Measurements from ENCODE around the gene TFDP1. TPM values are rescaled to one million over a fixed set of nuclear protein-coding genes. Genes with fewer than 3 reads are reported as not detected.

The TFDP1 gene
- total RNA-seq, 1 donor from 2014 or later, result 15.8 TPM

- peak in 1 of 2 donors; percentile 48 for DNase-seq (ENCODE audit: low spot score in 2 of 2)
- H3K36me3 ChIP-seq, result peaks cover 12 to 41% of the 10 kb centered on the region in 2 donors
Observed at GRCh38 chr13:113544071-113544891, 40.3 kb upstream of the TFDP1 start.

GRCh38 chr13:113544896-113545295 lies 39.7 kb upstream of the TFDP1 start:
- Histone ChIP-seq H3K4me3 (no peak overlapping the region), H3K4me1 (peaks cover 5 to 21% of the 10 kb centered on the region in 2 donors), H3K36me3 (peaks cover 9 to 40% of the 10 kb centered on the region in 2 donors), H3K27ac (peak overlapping the region in 1 of 2 donors; percentile 56), H3K9me3 (no peaks in the 10 kb centered on the region), H3K27me3 (no peaks in the 10 kb centered on the region)
- intact Hi-C loops (cut with DNase I), result no loop called here
- TF ChIP-seq, protein P1, sequence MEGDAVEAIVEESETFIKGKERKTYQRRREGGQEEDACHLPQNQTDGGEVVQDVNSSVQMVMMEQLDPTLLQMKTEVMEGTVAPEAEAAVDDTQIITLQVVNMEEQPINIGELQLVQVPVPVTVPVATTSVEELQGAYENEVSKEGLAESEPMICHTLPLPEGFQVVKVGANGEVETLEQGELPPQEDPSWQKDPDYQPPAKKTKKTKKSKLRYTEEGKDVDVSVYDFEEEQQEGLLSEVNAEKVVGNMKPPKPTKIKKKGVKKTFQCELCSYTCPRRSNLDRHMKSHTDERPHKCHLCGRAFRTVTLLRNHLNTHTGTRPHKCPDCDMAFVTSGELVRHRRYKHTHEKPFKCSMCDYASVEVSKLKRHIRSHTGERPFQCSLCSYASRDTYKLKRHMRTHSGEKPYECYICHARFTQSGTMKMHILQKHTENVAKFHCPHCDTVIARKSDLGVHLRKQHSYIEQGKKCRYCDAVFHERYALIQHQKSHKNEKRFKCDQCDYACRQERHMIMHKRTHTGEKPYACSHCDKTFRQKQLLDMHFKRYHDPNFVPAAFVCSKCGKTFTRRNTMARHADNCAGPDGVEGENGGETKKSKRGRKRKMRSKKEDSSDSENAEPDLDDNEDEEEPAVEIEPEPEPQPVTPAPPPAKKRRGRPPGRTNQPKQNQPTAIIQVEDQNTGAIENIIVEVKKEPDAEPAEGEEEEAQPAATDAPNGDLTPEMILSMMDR (IDR thresholded peaks at IDR 0.05), result no peak
- peak in 1 of 2 donors; percentile 53 for DNase-seq (ENCODE audit: low spot score in 2 of 2)

More at GRCh38 chr13:113544071-113544891, 40.3 kb upstream of the TFDP1 start:
- no peak overlapping the region for H3K4me3 ChIP-seq
- peaks cover 5 to 21% of the 10 kb centered on the region in 2 donors for H3K4me1 ChIP-seq
- no peak overlapping the region for H3K27ac ChIP-seq
- TF ChIP-seq, protein P1 (IDR thresholded peaks at IDR 0.05), result no peak
- intact Hi-C loops (cut with DNase I), result no loop called here
- H3K27me3 ChIP-seq, result no peaks in the 10 kb centered on the region
- H3K9me3 ChIP-seq, result no peaks in the 10 kb centered on the region

DNA sequence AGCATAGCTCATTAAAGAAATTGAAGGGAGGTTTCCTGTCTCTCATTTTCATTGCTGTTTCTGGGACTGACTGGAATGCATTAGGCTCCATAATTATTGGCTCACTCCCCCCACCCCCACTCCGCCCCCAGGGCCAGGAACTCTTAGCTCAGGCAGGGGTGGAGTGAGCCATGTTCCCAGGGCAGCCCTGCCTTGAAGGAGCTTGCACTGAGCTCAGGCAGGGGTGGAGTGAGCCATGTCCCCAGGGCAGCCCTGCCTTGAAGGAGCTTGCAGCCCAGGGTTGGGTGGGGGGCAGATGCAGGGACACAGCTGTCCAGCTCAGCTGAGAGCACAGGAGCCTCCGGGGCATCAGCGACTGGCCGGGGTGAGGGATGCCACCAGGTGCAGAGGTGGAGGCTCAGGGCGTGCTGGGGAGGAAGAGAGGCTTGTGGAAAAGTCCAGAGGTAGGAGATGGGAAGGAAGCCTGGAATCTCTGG lies 39.1 kb upstream of the TFDP1 start:
- Histone ChIP-seq H3K27me3 (no peaks in the 10 kb centered on the region), H3K4me3 (no peak overlapping the region), H3K9me3 (no peaks in the 10 kb centered on the region), H3K36me3 (peaks cover 12 to 39% of the 10 kb centered on the region in 2 donors), H3K4me1 (peaks cover 5 to 21% of the 10 kb centered on the region in 2 donors), H3K27ac (peak overlapping the region; percentile 56 to 72)
- DNase-seq (ENCODE audit: low spot score in 2 of 2), result peak in 1 of 2 donors; percentile 62
- intact Hi-C loops (cut with DNase I), result no loop called here
- TF ChIP-seq, protein P1 (IDR thresholded peaks at IDR 0.05), result no peak

DNA sequence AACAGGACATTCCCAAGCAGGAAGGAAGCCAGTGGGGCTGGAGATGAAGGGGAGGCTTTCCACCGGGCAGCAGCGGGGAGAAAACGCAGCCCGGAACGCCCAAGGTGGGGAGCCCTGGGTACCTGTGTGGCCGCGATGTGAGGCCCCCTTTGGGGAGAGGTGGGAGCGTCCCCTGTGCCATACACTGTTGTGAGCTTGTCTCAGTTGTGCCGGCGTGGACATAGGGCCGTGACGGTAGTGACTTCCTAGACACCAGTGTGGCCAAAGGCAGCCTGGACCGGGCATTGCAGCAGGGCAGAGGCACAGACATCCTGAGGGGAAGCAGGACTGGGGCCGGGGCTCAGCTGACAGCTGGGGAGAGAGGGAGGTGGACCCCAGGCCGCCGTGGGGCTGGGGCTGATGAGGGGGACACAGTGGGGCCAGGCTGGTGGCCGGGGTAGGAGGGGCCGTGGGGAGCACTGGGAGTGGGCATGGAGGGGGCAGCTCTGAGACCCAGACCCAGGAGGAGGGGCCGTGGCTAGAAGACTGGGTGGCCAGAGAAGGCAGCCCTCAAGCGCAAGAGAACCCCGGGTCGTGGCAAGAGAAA lies 38.5 kb upstream of the TFDP1 start:
- Histone ChIP-seq H3K36me3 (peaks cover 16 to 40% of the 10 kb centered on the region in 2 donors), H3K27me3 (no peaks in the 10 kb centered on the region), H3K4me3 (no peak overlapping the region), H3K27ac (peak overlapping the region; percentile 56 to 72), H3K4me1 (peaks cover 5 to 21% of the 10 kb centered on the region in 2 donors), H3K9me3 (no peaks in the 10 kb centered on the region)
- TF ChIP-seq, protein P1 (IDR thresholded peaks at IDR 0.05), result no peak
- DNase-seq (ENCODE audit: low spot score in 2 of 2), result peak in 1 of 2 donors; percentile 58
- intact Hi-C loops (cut with DNase I), result loop anchor here (2.0 kb wide), 1 partner anchor 55 kb away; the partner anchor contains the start of gene DCUN1D2

DNA sequence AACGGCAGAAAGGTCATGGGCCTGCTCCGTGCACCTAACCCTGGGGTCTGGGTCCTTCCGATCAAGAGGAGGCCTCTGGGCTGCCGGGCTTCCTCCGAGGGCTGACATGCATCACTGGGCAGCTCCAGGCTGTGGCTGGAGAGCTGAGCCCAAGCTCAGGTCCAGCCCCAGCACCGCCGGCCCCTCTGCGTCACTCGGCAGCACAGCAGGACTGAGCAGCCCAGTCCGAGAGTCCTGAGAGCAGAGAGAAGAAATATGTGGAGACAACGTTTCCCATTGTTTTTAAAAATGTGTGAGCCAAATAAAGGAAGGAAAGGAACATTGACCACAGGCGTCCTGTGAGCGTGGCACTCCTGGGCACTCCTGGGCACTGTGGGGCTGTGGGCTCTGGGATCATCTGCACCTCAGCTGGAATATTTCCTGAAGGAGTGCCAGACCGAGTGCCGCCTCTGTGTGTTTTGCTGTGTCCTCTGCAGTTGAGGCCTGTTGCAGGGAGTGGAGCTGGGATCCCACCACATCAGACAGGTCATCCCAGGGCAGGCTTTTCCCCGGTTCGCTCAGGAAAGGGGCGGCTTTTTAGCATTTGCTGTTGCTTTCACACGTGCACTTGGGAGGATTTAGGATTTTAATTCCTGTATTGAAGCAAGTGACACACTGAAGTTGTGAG lies 37.8 kb upstream of the TFDP1 start:
- H3K27ac ChIP-seq, result peak overlapping the region; percentile 56 to 72
- peaks cover 23 to 46% of the 10 kb centered on the region in 2 donors for H3K36me3 ChIP-seq
- intact Hi-C loops (cut with DNase I), result loop anchor here (2.0 kb wide), 1 partner anchor 56 kb away; the partner anchor contains the start of gene DCUN1D2
- H3K9me3 ChIP-seq, result no peaks in the 10 kb centered on the region
- TF ChIP-seq, protein P1 (IDR thresholded peaks at IDR 0.05), result no peak
- peaks cover 5 to 21% of the 10 kb centered on the region in 2 donors for H3K4me1 ChIP-seq
- H3K27me3 ChIP-seq, result no peaks in the 10 kb centered on the region
- DNase-seq (ENCODE audit: low spot score in 2 of 2), result peak in 1 of 2 donors; percentile 72
- peak overlapping the region in 1 of 2 donors; percentile 6 for H3K4me3 ChIP-seq
